GM12801 (cell line): ENCODE measurements around the gene BEX3.

ENCODE experiments used
- CTCF ChIP-seq: IDR thresholded peaks from one replicate; pipeline ENCODE4 v1.5.1; 2011; ENCODE audit warnings: control low read depth; ENCODE audit not compliant: insufficient read length; ENCODE audit errors: extremely low read depth

The BEX3 gene

DNA sequence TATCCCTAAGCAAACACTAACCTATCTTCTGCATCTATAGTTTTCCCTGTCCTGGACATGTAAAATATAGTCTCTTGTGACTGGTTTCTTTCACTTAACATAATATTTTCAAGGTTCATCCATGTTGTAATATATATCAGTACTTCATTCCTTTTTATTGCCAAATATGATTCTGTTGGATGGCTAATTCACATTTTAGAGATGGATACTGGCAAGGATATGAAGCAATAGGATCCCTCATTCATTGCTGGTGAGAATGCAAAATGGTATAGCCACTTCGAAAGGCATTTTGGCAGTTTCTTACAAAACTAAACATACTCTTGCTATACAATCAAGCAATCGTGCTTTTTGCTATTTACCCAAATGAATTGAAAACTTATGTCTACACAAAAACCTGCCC lies 13.3 kb upstream of the BEX3 start:
- no peak for TF ChIP-seq CTCF

DNA sequence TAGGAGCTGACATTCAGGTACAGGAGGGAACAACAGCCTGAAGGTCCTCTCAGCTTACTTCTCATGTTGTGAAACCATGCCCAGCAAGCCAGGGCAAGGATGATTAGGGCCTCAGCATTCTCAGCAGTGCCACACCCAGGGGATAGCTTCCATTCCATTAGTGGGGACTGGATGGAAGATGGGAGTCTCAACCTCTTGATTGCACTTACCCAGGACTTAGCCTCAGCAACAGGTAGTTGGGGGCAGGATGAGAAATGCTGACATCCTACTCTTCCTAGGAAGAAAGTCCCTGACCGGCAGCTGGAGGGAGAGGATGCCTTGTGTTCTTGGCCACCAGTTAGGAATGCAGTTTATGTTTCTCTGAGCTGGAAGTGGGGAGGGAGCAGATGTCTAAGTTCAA lies 8.8 kb upstream of the BEX3 start:
- no peak for TF ChIP-seq CTCF

DNA sequence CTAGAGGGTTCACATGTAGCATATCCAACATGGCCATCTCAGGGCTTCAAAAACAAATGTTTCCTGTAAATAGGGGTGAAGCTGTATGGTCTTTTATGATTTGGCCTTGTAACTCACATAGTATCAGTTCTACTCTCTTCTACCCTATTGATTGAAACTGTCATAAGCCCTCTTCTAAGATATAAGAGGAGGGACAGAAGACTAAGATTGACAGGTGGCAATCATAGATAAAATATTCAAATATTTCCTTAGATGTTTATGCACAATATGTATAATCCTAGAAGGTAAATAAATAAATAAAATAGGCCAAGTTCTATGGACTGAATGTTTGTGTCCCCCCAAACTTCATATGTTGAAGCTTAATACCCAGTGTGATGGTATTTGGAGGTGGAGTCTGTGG lies 6.9 kb upstream of the BEX3 start:
- no peak for TF ChIP-seq CTCF

DNA sequence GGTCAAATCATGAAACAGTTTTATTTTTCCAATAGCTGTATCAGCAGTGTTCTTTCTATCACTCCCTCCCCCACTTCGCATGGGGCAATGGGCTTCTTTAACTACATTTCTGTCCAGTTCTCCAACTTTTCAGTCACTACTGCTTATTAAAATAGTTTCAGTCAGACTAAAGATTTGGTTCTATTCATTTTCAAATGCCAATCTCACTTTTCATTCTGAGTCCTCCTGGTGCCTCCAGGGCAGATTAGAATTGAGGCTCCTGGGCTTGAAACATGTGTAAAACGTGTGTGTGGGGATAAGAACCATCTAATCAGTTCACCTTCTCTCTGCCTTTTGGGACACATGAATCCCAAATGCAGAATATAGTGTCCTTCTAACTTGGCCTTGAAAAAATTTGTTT lies 3.5 kb upstream of the BEX3 start:
- TF ChIP-seq CTCF = no peak

DNA sequence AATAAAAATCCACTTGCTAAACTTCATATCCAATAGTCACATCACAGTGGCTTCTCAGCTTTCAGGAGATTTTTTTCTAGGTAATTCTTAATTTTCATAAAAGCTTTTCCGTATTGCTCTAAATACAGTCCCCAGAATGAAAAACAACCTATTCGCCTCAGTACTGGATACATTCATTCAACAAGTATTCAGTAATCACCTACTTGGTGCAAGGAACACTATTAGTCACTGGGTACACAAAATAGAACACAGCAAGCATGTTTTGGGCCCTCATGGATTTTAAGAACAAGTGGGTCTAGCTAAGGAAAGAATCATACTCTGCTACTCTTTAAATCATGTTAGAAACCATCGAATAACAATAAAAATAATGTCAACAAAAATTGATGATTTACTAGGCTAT lies 2.8 kb upstream of the BEX3 start:
- TF ChIP-seq CTCF = no peak

DNA sequence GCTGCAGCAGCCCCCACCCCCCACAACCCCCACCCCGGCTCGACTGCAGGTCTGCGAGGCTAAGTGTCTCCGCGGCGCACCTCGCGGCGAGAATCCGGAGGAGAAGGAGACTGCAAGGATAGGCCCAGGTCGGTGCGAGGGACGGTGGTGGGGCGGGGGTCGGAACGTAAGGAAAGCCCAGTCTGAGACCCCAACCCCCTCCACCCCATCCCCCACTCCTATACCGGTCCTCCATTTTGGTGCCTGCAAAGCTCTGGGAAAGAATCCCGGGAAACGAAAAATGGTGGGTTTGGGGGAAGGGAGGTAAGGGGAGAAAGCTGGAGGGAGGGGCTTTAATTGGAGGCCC lies 614 bp downstream of the BEX3 start:
- TF ChIP-seq CTCF = no peak

DNA sequence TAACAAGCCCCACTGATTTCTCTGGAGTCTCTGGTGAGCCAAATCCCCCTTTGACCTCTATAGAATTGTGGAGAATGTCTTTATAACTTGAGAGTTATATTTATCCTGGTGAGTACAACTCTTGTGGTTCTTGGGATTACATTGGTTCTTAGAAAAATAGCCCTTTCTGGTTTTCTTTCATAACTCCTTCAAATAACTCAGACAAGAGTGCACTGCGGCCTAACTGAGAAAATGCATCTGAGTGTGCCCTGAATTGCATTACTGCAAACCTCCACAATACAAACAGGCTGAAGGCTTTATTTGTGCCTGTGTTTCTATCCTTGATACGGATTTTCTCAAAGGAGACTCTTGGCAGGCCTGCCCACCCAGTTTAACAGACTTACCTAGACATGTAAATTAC lies 2.7 kb downstream of the BEX3 start:
- TF ChIP-seq CTCF = no peak

DNA sequence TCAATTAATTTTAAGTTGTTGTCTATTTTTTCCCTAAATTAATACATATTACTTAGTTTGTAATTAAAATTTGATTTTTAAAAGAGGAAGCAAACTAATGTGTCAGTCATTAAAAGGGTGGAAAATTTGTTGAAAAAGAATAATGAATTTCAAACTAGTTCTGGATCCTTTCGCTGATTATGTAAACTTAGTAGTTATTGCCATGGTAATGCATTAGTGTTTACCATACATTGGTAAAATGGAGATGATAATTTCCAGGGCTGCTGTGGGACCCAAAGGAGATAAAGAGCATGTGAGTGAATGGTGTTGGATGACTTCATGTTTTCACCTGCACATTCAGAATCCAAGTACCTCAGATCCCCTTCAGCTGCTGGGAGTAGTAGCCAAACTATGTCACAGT lies 6.5 kb downstream of the BEX3 start:
- TF ChIP-seq CTCF = no peak
